Measurements from ENCODE around the gene TSEN54. TPM values are rescaled to one million over a fixed set of nuclear protein-coding genes. Genes with fewer than 3 reads are reported as not detected.

The TSEN54 gene
- total RNA-seq, 5 donors from 2014 or later (not counting 1 experiment from before 2014, with no cell fraction given) = 54.9 to 94.7 (median 67.6) TPM

- DNase-seq (no peak), ATAC-seq (replicated peaks in 1 of 4) (no peak)
- Mint-ChIP-seq H3K36me3 (no peaks in the 10 kb centered on the region), H3K27ac (no peak overlapping the region), H3K4me3 (no peak overlapping the region), H3K9me3 (no peaks in the 10 kb centered on the region), H3K27me3 (no peaks in the 10 kb centered on the region), H3K4me1 (no peaks in the 10 kb centered on the region)
- Histone ChIP-seq H3K36me3 (ENCODE audit: control insufficient read depth in 2 of 2, extremely low read depth in 1 of 2, insufficient read depth in 1 of 2, low read length in 1 of 2) (no peaks in the 10 kb centered on the region), H3K9me3 (no peaks in the 10 kb centered on the region), H3K27me3 (replicated peaks in 1 of 2; ENCODE audit: control insufficient read depth in 2 of 2, extremely low read depth in 1 of 2, insufficient read depth in 2 of 2, low read length in 1 of 2) (peaks cover 0 to 18% of the 10 kb centered on the region in 2 experiments), H3K4me3 (ENCODE audit: control insufficient read depth in 1 of 2, extremely low read depth in 1 of 2, low read length in 1 of 2) (no peak overlapping the region), H3K27ac (ENCODE audit: low read length) (no peak overlapping the region), H3K4me1 (ENCODE audit: control insufficient read depth in 1 of 2, extremely low read depth in 1 of 2, insufficient read depth in 2 of 2, low read length in 2 of 2) (peaks cover 0 to 16% of the 10 kb centered on the region in 2 experiments)
- WGBS (ENCODE audit: insufficient coverage) = 89% methylated on average over 14 of the region's 15 CpGs
- ChIA-PET CTCF (no interaction called here), POLR2A (interaction anchor here in 1 of 2 donors (0.6 kb wide), 1 partner anchor 204 kb away, joined by 3 read pairs; no protein-coding TSS in a partner anchor)
Observed at GRCh38 chr17:75505640-75506039, 10.7 kb upstream of the TSEN54 start.

GRCh38 chr17:75506134-75506533 is 10.2 kb upstream of the TSEN54 start:
- no peak overlapping the region for H3K27ac ChIP-seq (ENCODE audit: low read length)
- H3K36me3 ChIP-seq (ENCODE audit: control insufficient read depth in 2 of 2, extremely low read depth in 1 of 2, insufficient read depth in 1 of 2, low read length in 1 of 2) = no peaks in the 10 kb centered on the region
- ChIA-PET POLR2A (interaction anchor here in 1 of 2 donors (0.6 kb wide), 1 partner anchor 203 kb away, joined by 3 read pairs; no protein-coding TSS in a partner anchor), CTCF (no interaction called here)
- H3K4me1 ChIP-seq (ENCODE audit: control insufficient read depth in 1 of 2, extremely low read depth in 1 of 2, insufficient read depth in 2 of 2, low read length in 2 of 2) = peaks cover 0 to 16% of the 10 kb centered on the region in 2 experiments
- no peaks in the 10 kb centered on the region for H3K4me1 Mint-ChIP-seq
- H3K9me3 ChIP-seq = no peaks in the 10 kb centered on the region
- no peak overlapping the region for H3K4me3 Mint-ChIP-seq
- H3K9me3 Mint-ChIP-seq = no peaks in the 10 kb centered on the region
- H3K27ac Mint-ChIP-seq = no peak overlapping the region
- H3K36me3 Mint-ChIP-seq = no peaks in the 10 kb centered on the region
- WGBS (ENCODE audit: insufficient coverage) = 73% methylated on average over 17 of the region's 21 CpGs
- H3K4me3 ChIP-seq (ENCODE audit: control insufficient read depth in 1 of 2, extremely low read depth in 1 of 2, low read length in 1 of 2) = no peak overlapping the region
- ATAC-seq (replicated peaks in 1 of 4) (no peak), DNase-seq (no peak)
- H3K27me3 ChIP-seq (replicated peaks in 1 of 2; ENCODE audit: control insufficient read depth in 2 of 2, extremely low read depth in 1 of 2, insufficient read depth in 2 of 2, low read length in 1 of 2) = peaks cover 0 to 18% of the 10 kb centered on the region in 2 experiments
- H3K27me3 Mint-ChIP-seq = no peaks in the 10 kb centered on the region

DNA sequence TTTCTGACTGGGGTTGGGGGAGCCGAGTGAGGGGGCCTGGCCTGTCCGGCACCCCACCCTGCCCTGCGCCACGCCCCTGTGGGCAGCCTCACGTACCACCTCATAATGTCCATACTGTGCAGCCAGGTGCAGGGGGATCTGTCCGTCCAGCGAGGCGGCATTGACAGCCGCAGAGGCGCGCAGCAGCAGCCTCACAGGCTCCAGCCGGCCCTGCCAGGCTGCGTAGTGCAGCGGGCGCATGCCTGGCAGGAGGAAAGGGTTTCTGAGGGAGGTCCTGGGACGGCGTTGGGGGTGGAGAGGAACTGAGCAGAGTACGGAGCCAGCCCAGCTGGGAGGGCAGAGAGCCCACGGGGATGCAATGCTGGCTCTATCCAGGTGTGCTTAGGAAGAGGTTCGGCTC is 9.4 kb upstream of the TSEN54 start:
- Mint-ChIP-seq H3K4me3 (no peak overlapping the region), H3K27ac (no peak overlapping the region)

DNA sequence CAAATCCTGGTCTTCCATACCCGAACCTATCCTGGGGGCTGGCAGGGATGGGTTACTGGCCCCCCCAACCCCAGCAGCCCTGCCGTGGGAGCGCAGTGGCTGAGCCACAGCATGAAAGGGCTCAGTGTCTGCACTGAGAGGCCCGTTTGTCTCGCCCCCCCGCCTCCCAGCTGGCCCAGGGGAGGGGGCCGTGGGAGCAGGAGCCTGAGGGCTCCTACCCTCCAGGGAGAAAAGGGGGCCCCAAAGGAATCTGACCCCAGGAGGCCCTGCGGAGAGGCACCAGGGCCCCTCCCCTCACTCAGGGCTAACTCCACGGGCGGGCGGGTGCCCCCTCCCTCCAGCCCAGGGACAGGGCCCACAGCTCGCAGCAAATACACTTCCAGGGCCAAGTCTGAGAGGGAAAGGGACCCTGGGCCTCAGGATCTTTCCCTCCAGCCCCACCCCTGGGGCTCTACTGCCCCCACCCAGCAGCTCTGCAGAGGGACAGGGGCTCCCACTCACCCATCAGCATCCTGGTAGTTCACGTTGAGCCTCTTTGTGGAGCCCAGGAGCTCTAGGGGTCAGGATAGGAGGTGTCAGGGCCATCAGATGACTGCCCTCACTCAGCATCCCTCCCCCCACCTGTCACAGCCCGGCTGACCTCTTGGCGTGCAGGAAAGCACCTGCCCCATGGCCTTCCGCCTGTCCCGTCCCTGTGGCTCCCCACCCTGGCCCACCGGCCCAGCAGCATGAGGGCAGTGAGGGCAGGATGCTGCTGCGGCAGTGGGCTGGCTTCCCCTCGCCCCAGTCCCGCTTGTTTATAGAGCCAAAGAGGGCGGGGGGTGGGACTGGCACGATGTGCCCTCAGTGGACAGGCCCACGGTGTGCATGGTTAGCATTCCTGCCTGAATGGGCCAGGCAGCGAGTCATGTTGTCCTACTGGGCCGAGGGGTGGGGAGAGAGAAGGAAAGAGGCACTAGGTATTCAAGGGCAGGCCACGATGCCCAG is 8.3 kb upstream of the TSEN54 start:
- DNase-seq = no peak
- CTCF ChIA-PET = interaction anchor here in 1 of 2 donors (0.6 kb wide), 1 partner anchor 306 kb away, joined by 4 read pairs; no protein-coding TSS in a partner anchor
- WGBS (ENCODE audit: insufficient coverage) = 87% methylated on average over 14 of the region's 27 CpGs
- peaks cover 0 to 16% of the 10 kb centered on the region in 2 experiments for H3K4me1 ChIP-seq (ENCODE audit: control insufficient read depth in 1 of 2, extremely low read depth in 1 of 2, insufficient read depth in 2 of 2, low read length in 2 of 2)
- Mint-ChIP-seq H3K36me3 (no peaks in the 10 kb centered on the region), H3K9me3 (no peaks in the 10 kb centered on the region), H3K27me3 (no peaks in the 10 kb centered on the region), H3K27ac (no peak overlapping the region), H3K4me3 (no peak overlapping the region), H3K4me1 (no peaks in the 10 kb centered on the region)
- H3K36me3 ChIP-seq (ENCODE audit: control insufficient read depth in 2 of 2, extremely low read depth in 1 of 2, insufficient read depth in 1 of 2, low read length in 1 of 2) = no peaks in the 10 kb centered on the region
- ATAC-seq (replicated peaks in 1 of 4) = no peak
- H3K27ac ChIP-seq (ENCODE audit: low read length) = no peak overlapping the region
- no peaks in the 10 kb centered on the region for H3K9me3 ChIP-seq
- peaks cover 0 to 18% of the 10 kb centered on the region in 2 experiments for H3K27me3 ChIP-seq (replicated peaks in 1 of 2; ENCODE audit: control insufficient read depth in 2 of 2, extremely low read depth in 1 of 2, insufficient read depth in 2 of 2, low read length in 1 of 2)
- POLR2A ChIA-PET = interaction anchor here in 1 of 2 donors (0.5 kb wide), 1 partner anchor 137 kb away, joined by 3 read pairs; no protein-coding TSS in a partner anchor
- H3K4me3 ChIP-seq (ENCODE audit: control insufficient read depth in 1 of 2, extremely low read depth in 1 of 2, low read length in 1 of 2) = no peak overlapping the region

More for the DNA sequence above, 9.4 kb upstream of the TSEN54 start:
- Histone ChIP-seq H3K4me1 (ENCODE audit: control insufficient read depth in 1 of 2, extremely low read depth in 1 of 2, insufficient read depth in 2 of 2, low read length in 2 of 2) (peaks cover 0 to 16% of the 10 kb centered on the region in 2 experiments), H3K27me3 (replicated peaks in 1 of 2; ENCODE audit: control insufficient read depth in 2 of 2, extremely low read depth in 1 of 2, insufficient read depth in 2 of 2, low read length in 1 of 2) (peaks cover 0 to 18% of the 10 kb centered on the region in 2 experiments), H3K9me3 (no peaks in the 10 kb centered on the region), H3K27ac (ENCODE audit: low read length) (no peak overlapping the region), H3K36me3 (ENCODE audit: control insufficient read depth in 2 of 2, extremely low read depth in 1 of 2, insufficient read depth in 1 of 2, low read length in 1 of 2) (no peaks in the 10 kb centered on the region), H3K4me3 (ENCODE audit: control insufficient read depth in 1 of 2, extremely low read depth in 1 of 2, low read length in 1 of 2) (no peak overlapping the region)
- Mint-ChIP-seq H3K36me3 (no peaks in the 10 kb centered on the region), H3K9me3 (no peaks in the 10 kb centered on the region), H3K4me1 (no peaks in the 10 kb centered on the region), H3K27me3 (no peaks in the 10 kb centered on the region)
- no peak for DNase-seq
- CTCF ChIA-PET = no interaction called here
- WGBS (ENCODE audit: insufficient coverage) = 91% methylated on average over 18 of the region's 20 CpGs
- POLR2A ChIA-PET = no interaction called here
- no peak for ATAC-seq (replicated peaks in 1 of 4)

DNA sequence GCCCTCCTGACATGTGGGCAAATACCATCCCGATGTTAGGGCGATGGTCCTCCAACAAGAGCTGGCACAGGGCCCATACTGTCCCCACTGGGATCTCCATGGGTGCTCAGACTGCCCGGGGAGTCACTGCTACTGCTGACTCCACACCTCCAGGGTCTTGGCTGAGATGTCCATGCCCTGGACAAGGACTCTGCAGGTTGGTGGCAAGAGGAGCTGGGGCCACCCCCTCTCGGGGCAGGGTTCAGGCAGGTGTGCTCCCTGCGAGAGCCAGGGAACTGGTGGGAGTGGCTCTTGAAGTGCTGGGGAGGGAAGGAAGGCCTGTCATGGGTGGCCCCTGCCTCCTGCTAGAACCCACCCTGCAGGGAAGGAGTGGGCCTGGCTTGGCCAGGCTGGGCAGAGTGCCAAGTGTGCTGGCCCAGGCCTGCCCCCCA is 7.4 kb upstream of the TSEN54 start:
- no peak for DNase-seq
- no peaks in the 10 kb centered on the region for H3K27me3 Mint-ChIP-seq
- H3K9me3 Mint-ChIP-seq = no peaks in the 10 kb centered on the region
- peaks cover 0 to 9% of the 10 kb centered on the region in 2 experiments for H3K4me1 ChIP-seq (ENCODE audit: control insufficient read depth in 1 of 2, extremely low read depth in 1 of 2, insufficient read depth in 2 of 2, low read length in 2 of 2)
- no peaks in the 10 kb centered on the region for H3K9me3 ChIP-seq
- H3K27ac ChIP-seq (ENCODE audit: low read length) = no peak overlapping the region
- no peak overlapping the region for H3K4me3 ChIP-seq (ENCODE audit: control insufficient read depth in 1 of 2, extremely low read depth in 1 of 2, low read length in 1 of 2)
- H3K27me3 ChIP-seq (replicated peaks in 1 of 2; ENCODE audit: control insufficient read depth in 2 of 2, extremely low read depth in 1 of 2, insufficient read depth in 2 of 2, low read length in 1 of 2) = peaks cover 0 to 22% of the 10 kb centered on the region in 2 experiments
- no peak for ATAC-seq (replicated peaks in 1 of 4)
- H3K36me3 Mint-ChIP-seq = no peaks in the 10 kb centered on the region
- ChIA-PET CTCF (interaction anchor here in 1 of 2 donors (0.5 kb wide), 1 partner anchor 98 kb away, joined by 3 read pairs; no protein-coding TSS in a partner anchor), POLR2A (no interaction called here)
- H3K27ac Mint-ChIP-seq = no peak overlapping the region
- no peaks in the 10 kb centered on the region for H3K36me3 ChIP-seq (ENCODE audit: control insufficient read depth in 2 of 2, extremely low read depth in 1 of 2, insufficient read depth in 1 of 2, low read length in 1 of 2)
- no peak overlapping the region for H3K4me3 Mint-ChIP-seq
- no peaks in the 10 kb centered on the region for H3K4me1 Mint-ChIP-seq
- WGBS (ENCODE audit: insufficient coverage) = 86% methylated on average over 5 of the region's 5 CpGs

- H3K27ac ChIP-seq (ENCODE audit: low read length) = no peak overlapping the region
- no peak for DNase-seq
- no peak overlapping the region for H3K4me3 Mint-ChIP-seq
- no peaks in the 10 kb centered on the region for H3K9me3 Mint-ChIP-seq
- H3K4me1 ChIP-seq (ENCODE audit: control insufficient read depth in 1 of 2, extremely low read depth in 1 of 2, insufficient read depth in 2 of 2, low read length in 2 of 2) = peaks cover 0 to 3% of the 10 kb centered on the region in 2 experiments
- H3K36me3 ChIP-seq (ENCODE audit: control insufficient read depth in 2 of 2, extremely low read depth in 1 of 2, insufficient read depth in 1 of 2, low read length in 1 of 2) = no peaks in the 10 kb centered on the region
- H3K36me3 Mint-ChIP-seq = no peaks in the 10 kb centered on the region
- 87% methylated on average over 5 of the region's 19 CpGs for WGBS (ENCODE audit: insufficient coverage)
- no peak overlapping the region for H3K27ac Mint-ChIP-seq
- H3K4me1 Mint-ChIP-seq = no peaks in the 10 kb centered on the region
- POLR2A ChIA-PET = no interaction called here
- ATAC-seq (replicated peaks in 1 of 4) = no peak
- peaks cover 0 to 24% of the 10 kb centered on the region in 2 experiments for H3K27me3 ChIP-seq (replicated peaks in 1 of 2; ENCODE audit: control insufficient read depth in 2 of 2, extremely low read depth in 1 of 2, insufficient read depth in 2 of 2, low read length in 1 of 2)
- CTCF ChIA-PET = interaction anchor here in 1 of 2 donors (0.5 kb wide), 1 partner anchor 99 kb away, joined by 3 read pairs; no protein-coding TSS in a partner anchor
- H3K9me3 ChIP-seq = no peaks in the 10 kb centered on the region
- no peak overlapping the region for H3K4me3 ChIP-seq (ENCODE audit: control insufficient read depth in 1 of 2, extremely low read depth in 1 of 2, low read length in 1 of 2)
- no peaks in the 10 kb centered on the region for H3K27me3 Mint-ChIP-seq
Observed at GRCh38 chr17:75509528-75510258, 6.6 kb upstream of the TSEN54 start.

Data from T-cell (primary cell).